Activated T-cell treated with anti-CD3 and anti-CD28 coated beads for 24 hours (primary cell): ENCODE data around the gene ZXDC.

Experiments
- DNase-seq: peaks from one replicate; pipeline ENCODE4 v3.0.0-alpha.2; 2020; ENCODE audit warnings: low read depth

Gene ZXDC

GRCh38 chr3:126490619-126491018, 14.9 kb upstream of the ZXDC start:
- DNase-seq = no peak

- no peak for DNase-seq
Measured at GRCh38 chr3:126488886-126489569, 13.3 kb upstream of the ZXDC start.

- no peak for DNase-seq
Measured at GRCh38 chr3:126488185-126488584, 12.5 kb upstream of the ZXDC start.

- DNase-seq = no peak
Measured at GRCh38 chr3:126487151-126487771, 11.6 kb upstream of the ZXDC start.

GRCh38 chr3:126486360-126486847, 10.7 kb upstream of the ZXDC start:
- no peak for DNase-seq

- no peak for DNase-seq
Measured at GRCh38 chr3:126485956-126486355, 10.3 kb upstream of the ZXDC start.

- no peak for DNase-seq
Measured at GRCh38 chr3:126485176-126485897, 9.6 kb upstream of the ZXDC start.

GRCh38 chr3:126484662-126485061, 9.0 kb upstream of the ZXDC start:
- no peak for DNase-seq

GRCh38 chr3:126484148-126484547, 8.5 kb upstream of the ZXDC start:
- no peak for DNase-seq

- no peak for DNase-seq
Measured at GRCh38 chr3:126483321-126483761, 7.7 kb upstream of the ZXDC start.

- no peak for DNase-seq
Measured at GRCh38 chr3:126482503-126483255, 7.0 kb upstream of the ZXDC start.

GRCh38 chr3:126481808-126482502, 6.3 kb upstream of the ZXDC start:
- no peak for DNase-seq

- DNase-seq = no peak
Measured at GRCh38 chr3:126480861-126481260, 5.2 kb upstream of the ZXDC start.

GRCh38 chr3:126480206-126480605, 4.5 kb upstream of the ZXDC start:
- no peak for DNase-seq

GRCh38 chr3:126479642-126480041, 4.0 kb upstream of the ZXDC start:
- no peak for DNase-seq

- no peak for DNase-seq
Measured at GRCh38 chr3:126478581-126479310, 3.1 kb upstream of the ZXDC start.

GRCh38 chr3:126477061-126477380, 1.3 kb upstream of the ZXDC start:
- no peak for DNase-seq

GRCh38 chr3:126476166-126477060, 722 bp upstream of the ZXDC start:
- no peak for DNase-seq

GRCh38 chr3:126474498-126475412, 936 bp downstream of the ZXDC start:
- peak; percentile 15 for DNase-seq
